ENCODE results near the gene SLC6A15.

The SLC6A15 gene

DNA sequence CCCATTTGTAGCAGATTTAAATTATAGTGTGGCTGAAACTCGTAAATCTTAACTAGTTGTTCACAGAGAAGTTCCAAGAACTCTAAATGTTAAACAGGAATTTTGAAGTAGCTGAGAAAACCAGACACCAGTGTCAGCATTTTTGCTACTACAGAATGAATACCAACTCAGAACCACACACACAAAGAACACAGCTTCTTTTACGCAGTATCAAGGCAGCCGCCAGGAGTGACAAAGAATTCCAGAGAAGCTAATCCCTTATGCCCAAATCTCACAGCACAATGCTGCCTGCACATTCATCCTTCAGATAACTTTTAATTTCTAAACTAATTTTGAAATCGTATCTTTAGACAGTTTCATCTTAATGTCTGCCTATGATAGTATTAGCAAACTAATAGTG is 37.4 kb downstream of the SLC6A15 start:
- no peak for DNase-seq (ENCODE audit: low read depth in 3 of 3, low spot score in 1 of 3)

DNA sequence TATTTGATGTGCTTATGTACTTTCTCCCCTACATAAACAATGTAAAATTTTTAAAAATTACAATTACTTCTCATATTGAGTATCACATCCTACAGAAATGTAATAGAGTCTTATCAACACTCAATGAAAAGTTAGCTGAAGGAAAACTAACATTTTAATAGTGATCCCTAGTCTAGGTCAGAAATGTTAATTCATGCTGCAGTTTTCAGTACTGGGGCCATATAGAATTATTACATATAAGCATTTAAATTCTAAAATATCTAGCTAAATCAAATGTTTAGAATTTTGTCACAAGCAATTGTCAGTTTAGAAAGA is 37.8 kb downstream of the SLC6A15 start:
- DNase-seq (ENCODE audit: low read depth in 3 of 3, low spot score in 1 of 3) = no peak

DNA sequence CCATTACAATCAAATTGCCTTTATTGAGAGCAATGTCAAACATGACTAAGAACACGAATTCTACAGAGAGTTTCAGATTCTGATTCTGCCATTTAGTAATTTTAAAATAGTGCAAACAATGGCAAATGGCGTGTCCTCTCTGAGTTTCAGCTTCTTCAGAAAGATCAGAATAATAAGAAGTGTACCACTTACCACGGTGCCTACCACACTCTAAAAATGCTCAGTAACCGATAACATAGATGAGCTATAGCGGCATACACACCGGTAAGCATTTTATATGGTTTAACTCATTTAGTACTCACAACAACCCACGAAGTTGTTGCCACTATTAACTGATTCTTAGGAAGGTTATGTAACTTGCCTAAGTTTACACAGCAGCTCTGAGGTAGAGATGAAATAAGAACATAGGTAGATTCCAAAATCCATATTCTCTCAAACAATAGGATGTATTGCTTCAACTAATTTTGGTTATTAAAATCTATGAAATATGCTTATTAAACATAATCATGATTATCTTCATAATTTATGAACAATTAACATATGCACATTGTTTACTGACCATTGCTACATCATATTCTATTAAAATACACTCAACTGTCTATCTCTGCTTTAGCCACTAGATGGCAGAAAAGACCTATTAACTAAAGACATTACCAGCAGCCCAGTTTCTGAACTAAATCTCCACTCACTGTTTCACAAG is 38.3 kb downstream of the SLC6A15 start:
- DNase-seq (ENCODE audit: low read depth in 3 of 3, low spot score in 1 of 3) = no peak

DNA sequence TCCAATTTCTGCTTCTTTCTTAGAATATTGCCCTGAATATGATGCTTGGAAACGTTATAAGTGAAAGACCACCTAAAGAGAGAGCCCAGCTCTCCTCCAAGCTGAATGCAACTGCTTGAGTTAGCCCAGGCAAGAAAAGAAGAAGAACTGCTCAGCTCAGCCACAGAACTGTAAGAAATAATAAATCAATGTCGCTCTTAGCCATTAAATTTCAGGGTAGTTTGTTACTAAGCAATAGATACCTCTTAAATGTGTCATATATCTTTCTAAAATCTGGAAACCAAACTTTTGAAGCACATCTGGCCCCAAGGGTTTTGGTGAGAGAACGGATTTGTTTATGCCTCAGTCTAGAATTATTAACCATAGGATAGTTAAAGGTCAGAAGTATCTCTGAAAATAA is 50.4 kb downstream of the SLC6A15 start:
- DNase-seq (ENCODE audit: low read depth in 3 of 3, low spot score in 1 of 3) = no peak

DNA sequence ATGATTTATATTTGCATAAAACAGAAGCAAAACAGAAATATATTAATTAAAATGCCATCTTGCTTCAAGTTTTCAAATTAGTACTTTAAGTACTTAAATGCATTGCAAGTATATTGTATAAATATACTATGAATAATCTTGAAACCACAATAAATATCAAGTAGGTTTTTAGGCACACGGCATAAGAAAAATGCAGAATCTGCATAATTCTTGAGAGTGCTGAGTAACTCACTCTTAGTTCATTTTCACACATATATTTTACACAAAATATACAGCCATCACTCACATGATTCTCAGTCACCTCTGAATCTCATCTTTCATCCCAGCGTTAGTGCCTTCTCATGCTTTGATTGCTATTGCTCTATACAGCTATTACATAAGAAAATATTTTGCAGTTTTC is 51.9 kb downstream of the SLC6A15 start:
- DNase-seq (ENCODE audit: low read depth in 3 of 3, low spot score in 1 of 3) = no peak

DNA sequence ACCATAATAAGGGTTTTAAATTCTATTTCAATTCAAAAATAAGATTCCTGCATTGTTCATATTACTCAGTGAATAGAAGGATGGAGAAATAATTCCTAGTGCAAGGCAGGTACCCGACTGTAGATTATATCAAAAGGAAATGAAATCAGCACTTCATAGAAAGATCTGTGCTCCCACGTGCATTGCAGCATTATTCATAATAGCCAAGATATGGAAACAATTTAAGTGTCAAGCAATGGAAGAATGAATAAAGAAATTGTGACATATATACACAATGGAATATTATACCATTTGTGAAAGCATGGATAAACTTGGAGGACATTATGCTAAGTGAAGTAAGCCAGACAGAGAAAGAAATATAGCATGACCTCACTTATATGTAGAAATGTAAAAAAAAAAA is 53.8 kb downstream of the SLC6A15 start:
- no peak for DNase-seq (ENCODE audit: low read depth in 3 of 3, low spot score in 1 of 3)

DNA sequence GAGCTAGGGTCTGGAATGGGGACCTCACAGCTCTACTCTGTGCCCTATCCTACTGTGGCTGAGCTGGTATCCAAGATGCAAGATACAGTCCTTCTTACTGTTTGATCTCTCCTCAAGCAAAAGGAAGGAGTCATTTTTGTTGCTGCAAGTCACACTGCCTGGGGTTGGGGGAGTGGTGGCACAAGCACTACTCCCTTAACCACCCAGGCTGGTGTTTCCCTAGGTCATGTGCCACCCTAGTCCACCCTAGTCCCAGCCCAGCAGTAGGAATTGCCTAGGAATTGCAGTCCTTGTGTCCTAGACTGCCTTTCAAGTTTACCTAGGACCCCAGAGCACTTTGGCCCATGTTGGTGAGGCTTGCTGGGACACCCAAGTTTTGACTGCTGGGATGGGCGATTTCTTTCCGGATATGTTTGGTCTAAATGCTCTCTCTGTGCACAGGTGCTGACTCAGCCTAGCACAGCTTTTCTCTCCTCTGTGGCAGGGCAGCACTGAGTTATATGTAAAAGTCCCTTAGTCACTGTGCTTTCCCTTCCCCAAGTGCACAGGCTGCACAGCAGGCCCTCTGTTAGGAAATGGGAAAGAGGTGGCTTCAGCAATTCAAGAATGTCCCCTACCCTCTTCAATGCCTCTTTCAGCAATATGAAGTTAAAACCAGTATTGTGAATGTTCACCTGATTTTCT is 54.9 kb downstream of the SLC6A15 start:
- no peak for DNase-seq (ENCODE audit: low read depth in 3 of 3, low spot score in 1 of 3)

DNA sequence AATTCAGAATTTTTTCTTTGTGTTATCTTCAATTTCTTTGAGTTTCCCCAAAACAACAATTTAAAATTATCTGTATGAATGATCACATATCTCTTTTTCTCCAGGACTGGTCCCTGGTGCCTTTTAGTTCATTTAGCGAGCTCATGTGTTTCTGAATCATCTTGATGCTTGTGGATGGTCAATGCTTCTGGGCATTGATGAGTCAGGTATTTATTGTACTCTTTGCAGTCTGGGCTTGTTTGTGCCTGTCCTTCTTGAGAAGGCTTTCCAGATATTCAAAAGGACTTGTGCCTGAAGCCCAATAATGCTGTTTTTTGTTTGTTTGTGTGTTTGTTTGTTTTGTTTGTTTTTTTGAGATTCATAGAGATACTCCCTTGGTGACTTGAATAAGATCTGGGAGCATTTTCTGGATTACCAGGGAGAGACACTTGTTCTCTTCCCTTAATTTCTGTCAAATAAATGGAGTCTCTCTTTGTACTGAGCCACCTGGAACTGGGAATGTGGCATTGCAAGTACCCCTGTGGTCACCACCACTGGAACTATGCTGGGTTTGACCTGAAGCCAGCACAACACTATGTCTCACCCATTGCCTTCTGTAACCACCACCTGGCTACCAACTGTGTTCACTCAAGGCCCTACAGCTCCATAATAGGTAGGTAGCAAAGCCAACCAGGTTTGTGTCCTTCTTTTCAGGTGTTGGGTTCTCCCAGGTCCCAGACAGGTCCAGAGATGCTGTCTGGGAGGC is 56.3 kb downstream of the SLC6A15 start:
- DNase-seq (ENCODE audit: low read depth in 3 of 3, low spot score in 1 of 3) = no peak

DNA sequence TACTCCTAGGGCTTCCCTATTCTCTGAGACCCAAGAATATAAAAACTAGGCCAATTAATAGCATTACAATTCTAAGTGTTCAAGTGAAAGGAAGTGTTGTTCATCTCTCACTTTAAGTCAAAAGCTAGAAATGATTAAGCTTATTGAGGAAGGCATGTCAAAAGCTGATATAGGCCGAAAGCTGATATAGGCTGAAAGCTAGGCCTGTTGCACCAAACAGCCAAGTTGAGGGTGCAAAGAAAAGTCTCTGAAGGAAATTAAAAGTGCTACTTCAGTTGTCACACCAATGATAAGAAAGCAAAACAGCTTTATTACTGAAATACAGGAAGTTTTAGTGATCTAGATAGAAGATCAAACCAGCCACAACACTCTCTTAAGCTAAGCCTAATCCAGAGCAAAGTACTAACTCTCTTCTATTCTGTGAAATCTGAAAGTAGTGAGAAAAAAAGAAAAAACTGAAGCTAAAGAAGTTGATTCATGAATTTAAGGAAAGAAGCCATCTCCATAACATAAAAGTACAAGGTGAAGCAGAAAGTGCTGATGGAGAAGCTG is 68.9 kb downstream of the SLC6A15 start:
- DNase-seq (ENCODE audit: low read depth in 3 of 3, low spot score in 1 of 3) = no peak

DNA sequence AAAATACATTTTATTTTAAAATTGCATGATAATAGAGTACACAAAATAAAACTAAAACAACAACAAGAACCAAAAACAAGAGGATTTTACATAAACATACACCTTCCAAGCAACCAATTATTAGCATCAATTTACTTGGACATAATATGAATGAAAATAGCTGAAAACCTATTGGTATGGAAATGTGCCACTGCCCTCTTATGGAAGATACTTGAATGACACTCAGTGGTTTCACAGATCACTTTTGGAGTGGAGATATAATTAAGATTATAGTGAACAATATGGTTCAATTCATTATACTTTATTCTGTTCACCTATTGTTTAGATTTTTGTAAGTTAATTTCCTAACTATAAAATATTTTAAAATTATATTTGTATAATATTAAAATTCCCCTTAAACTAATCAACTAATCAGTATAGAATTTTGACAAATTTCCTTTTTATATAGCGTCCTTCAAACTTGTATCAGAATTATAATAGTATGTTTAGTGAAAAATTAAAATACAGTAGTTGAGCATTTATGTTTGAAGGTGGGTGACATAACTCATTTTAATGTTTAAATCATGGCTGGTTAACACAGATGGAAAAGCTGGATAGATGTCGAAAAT is 70.1 kb downstream of the SLC6A15 start:
- no peak for DNase-seq (ENCODE audit: low read depth in 3 of 3, low spot score in 1 of 3)

DNA sequence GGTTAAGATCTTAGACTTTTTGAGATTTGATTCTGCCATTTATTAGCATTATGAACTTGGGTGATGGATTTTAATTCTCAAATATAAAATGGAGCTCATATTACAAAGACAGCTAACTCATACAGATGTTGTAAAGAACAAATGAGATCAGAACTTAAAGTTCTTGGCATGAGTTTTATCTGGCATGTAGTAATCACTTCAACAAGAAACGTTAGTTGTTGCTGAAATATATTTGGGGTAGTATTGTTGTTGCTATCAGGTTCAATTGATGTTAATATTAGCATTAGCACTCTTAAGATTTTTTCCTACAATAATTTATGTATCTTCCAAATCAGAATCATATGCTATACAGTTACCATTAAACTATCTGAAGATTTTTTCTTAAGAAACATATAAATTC is 71.0 kb downstream of the SLC6A15 start:
- DNase-seq (ENCODE audit: low read depth in 3 of 3, low spot score in 1 of 3) = no peak

DNA sequence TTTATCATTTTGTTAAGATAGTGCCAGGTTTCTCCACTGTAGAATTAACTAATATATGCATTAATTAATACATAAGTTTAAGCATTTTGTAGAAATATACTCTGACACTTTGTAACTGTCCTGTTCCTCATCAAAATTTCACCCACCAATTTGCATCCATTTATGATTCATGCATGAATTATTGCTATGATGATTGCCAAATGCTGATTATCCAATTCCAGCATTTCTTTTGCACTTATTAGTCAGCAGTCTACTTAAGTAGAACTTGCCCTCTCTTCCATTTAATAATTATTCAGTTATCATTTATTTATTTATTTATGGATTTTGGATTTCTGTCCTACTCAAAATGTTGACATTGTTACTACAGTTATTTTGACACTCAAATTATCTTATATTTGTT is 72.2 kb downstream of the SLC6A15 start:
- no peak for DNase-seq (ENCODE audit: low read depth in 3 of 3, low spot score in 1 of 3)

DNA sequence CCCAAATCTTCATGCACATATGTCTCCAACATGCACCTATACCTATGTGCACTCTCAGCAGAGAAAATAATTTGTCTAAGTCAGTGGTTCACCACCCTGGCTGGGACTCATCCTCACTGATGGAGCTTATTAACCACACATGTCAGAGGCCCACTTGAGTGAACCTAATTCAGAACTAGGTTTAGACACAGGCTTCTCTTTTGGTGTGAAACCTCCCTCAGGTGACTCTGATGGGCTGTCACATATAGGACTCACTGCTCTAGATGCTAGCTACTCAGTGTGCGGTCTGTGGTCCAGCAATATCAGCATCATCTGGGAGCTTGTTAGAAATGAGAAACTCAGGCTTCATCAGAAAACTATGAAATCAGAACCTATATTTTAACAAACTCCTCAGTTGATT is 85.7 kb downstream of the SLC6A15 start:
- no peak for DNase-seq (ENCODE audit: low read depth in 3 of 3, low spot score in 1 of 3)

DNA sequence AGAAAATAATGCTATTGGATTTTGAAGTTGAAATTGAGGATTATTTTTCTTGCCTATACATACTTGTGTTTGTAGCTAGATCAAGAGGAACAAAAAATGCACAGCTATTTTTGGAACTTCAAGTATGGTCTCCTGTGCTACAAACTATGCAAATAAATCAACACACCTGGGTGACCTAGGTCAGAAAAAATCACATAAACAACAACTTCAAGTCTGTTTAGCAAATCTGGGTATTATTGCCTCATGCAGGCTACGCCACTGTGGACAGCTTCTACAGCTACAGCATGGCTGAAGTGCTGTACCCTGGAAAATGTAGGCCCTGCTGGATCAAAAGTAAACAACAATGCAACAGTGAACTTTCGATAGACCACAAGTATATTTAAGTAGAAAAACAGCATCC is 87.5 kb downstream of the SLC6A15 start:
- DNase-seq (ENCODE audit: low read depth in 3 of 3, low spot score in 1 of 3) = no peak

DNA sequence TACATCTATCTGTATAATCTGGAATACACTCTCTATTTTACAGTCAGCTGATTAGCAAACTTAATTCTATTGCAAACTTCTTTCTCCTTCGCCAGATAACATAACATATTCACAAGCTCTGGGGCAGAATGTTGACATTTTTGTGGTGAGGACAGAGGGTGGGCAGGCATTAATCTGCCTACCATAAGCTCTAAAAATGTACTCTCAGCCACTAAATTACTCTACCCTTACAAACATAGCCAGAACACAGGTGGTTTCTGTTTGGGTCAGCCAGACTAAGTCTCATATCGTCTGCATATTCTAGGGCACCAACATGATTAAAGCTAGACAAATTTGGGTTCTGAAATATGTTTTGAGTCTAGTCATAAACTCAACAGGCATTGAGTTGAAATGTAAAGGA is 90.1 kb downstream of the SLC6A15 start:
- no peak for DNase-seq (ENCODE audit: low read depth in 3 of 3, low spot score in 1 of 3)

DNA sequence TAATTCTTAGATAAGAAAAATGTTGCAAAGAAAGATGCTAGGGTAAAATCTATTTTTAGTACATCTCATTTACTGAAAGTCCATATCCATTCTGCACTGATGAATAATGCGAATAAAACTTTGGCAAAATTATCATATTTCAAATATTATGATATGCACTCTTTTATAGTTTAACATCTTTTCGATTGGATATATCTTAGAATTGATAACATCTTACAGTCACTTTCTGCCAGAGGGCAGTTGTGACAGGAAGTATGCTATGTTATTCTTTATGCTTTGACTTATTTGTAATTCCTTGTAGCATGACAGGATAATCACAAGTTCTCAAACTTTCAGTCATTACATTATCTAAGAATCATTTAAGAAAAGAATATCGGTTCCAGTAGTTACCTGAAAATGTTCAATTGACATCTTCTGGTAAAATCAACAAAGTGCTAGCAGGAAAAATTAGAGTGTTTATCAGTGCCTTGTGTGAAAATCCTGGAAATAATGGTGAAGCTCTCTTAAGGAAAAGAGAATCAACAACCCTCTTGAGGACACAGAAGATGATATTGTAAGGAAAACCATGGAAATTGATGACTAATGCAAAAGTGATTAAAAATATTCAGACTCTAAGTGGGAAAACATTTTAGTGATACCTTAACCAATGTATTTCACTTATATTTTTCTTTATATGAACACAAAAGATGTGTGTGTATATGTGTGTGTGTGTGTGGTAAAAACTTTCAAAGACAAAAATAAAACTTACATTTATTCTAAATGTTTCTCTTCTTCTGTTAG is 95.5 kb downstream of the SLC6A15 start:
- no peak for DNase-seq (ENCODE audit: low read depth in 3 of 3, low spot score in 1 of 3)

DNA sequence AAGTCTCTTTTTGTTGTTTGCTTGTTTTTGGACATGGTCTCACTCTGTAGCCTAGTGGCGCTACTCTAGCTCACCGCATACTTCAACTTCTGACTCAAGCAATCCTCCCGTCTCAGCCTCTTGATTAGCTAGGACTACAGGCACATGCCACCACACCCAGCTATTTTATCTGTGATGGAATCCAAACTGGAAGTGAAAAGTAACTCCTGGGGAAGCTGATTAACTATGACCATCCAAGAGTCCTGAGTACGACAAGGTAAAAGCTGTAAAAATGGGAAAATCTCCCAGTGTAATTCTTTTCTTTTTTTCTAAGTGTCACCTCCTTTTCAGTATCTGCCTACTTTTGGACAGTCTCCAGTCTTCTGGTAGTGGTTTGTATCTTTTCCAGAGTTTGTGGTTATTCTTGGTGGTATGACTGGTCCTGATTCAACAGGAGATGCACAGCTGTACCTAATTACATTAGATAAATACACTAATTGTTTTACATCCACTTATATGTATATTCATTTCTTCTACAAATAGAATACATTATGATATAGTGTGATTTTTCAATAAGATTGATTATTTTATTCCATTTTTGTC is 97.8 kb downstream of the SLC6A15 start:
- DNase-seq (ENCODE audit: low read depth in 3 of 3, low spot score in 1 of 3) = no peak

DNA sequence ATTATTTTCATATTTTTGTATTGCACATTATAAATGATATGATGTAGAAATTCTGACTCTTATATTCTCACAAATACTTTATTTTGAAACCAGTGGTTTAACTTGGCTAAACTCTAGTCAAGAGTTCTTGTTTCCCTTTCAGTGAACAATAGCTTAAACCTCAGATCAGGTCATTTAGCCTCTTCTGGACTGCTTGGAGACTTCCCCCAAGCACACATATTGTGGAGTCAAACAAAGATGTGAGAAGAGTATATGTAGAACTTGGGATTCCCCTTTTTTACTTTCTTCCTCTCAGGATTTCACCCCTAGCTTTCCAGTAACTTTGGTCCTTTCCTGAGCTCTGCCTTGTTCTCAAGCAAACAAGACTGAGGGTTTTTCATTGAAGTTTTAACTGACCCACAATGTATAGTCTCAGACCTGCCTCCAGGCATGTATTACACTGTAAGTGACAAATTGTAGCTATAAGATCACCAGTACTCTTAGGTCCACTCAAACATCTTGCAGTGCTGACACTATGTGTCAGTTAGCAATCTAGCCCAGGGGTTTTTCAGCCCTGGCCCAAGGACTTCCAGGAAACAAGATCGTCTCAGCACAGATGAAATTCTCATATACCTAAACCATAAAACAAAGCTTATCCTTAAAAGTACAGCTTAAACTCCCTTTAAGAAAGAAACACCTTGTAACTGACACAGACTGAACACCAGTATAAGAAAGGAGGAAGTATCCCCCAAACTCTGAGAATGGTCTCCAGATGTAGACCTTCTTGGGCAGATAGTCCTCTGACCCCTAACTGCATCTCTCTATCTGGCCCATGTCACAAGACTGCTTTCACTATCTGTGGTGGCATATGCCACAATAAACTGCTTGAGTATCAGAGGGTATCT is 98.6 kb downstream of the SLC6A15 start:
- DNase-seq (ENCODE audit: low read depth in 3 of 3, low spot score in 1 of 3) = no peak

DNA sequence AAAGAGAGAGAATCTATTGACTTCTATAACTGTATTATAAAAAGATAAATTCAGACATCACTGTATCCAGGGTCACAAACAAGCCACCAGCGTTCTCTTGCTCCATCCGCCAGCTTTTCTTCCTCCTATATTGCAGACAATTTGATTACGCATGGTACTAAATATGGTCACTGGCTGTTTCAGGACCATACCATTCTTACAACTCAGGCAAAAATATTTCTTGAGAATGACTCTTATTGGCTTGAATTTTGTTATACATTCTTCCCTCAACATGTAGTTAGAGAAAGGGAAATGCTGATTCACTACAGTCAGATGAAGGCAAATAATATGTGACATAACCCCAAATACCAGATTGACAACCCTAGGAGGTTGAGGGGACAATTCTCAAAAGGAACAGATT is 101.3 kb downstream of the SLC6A15 start:
- no peak for DNase-seq (ENCODE audit: low read depth in 3 of 3, low spot score in 1 of 3)

DNA sequence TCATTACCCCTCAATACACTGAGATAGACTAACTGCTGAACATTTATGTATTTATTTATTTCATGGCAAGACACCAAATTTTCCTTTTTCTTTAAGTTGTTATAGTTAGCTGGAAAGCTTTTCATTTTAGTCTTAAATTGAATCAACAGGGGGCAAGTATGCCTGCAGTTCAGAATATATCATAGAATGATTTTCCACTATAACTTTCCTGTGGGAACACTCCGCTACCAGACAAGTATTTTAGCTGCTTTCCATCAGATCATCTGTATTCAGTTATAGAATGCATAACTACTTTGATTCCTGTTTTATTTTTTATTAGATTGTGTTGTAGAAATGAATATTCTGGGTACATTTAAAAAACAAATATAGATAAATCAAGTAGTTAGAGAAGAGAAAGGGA is 102.0 kb downstream of the SLC6A15 start:
- no peak for DNase-seq (ENCODE audit: low read depth in 3 of 3, low spot score in 1 of 3)

Measured in stimulated activated CD4-positive, alpha-beta T cell treated with anti-CD3 and anti-CD28 coated beads, TNF-alpha, amount 100 ng/mL, for 1 hour (primary cell).